Astrocyte (in vitro differentiated cells and primary cell): Measurements from ENCODE around the gene ATP5F1D. TPM values are rescaled to one million over a fixed set of nuclear protein-coding genes. Genes with fewer than 3 reads are reported as not detected.
A peak's percentile ranks its signal among the peaks of the same experiment; 100 is the strongest.

ENCODE experiments used
- DNase-seq: peaks from one replicate; pipeline ENCODE4 v3.0.0-alpha.2; 2010; ENCODE audit warnings: low read depth
- FAIRE-seq: peaks from 2 replicates; lab custom pipeline; 2011; peaks lifted over from hg19 to GRCh38; lab: Jason Lieb, UNC
- H2AFZ ChIP-seq: 2 replicates; pipeline ENCODE4 v1.6.0; 2012; ENCODE audit warnings: low read depth, low read length, inconsistent platforms
- H3K27ac ChIP-seq: 2 replicates; pipeline ENCODE4 v1.5.1; 2011; ENCODE audit warnings: low read depth, low read length, inconsistent platforms
- H3K27me3 ChIP-seq: 2 replicates; pipeline ENCODE4 v1.6.0; 2011; ENCODE audit warnings: low read length, inconsistent platforms; ENCODE audit not compliant: insufficient read depth
- H3K36me3 ChIP-seq: 2 replicates; pipeline ENCODE4 v1.5.1; 2011; ENCODE audit warnings: low read length, inconsistent platforms; ENCODE audit not compliant: insufficient read depth
- H3K4me1 ChIP-seq: 2 replicates; pipeline ENCODE4 v1.5.1; 2011; ENCODE audit warnings: low read length, inconsistent platforms; ENCODE audit not compliant: insufficient read depth
- H3K4me2 ChIP-seq: 2 replicates; pipeline ENCODE4 v1.6.0; 2012; ENCODE audit warnings: low read length, inconsistent platforms
- H3K4me3 ChIP-seq: 2 replicates; pipeline ENCODE4 v1.5.1; 2011; ENCODE audit warnings: low read depth, mild to moderate bottlenecking, low read length, inconsistent platforms; ENCODE audit not compliant: insufficient read depth
- H3K79me2 ChIP-seq: 2 replicates; pipeline ENCODE4 v1.6.0; 2012; ENCODE audit warnings: mild to moderate bottlenecking, low read length, inconsistent platforms; ENCODE audit not compliant: insufficient read depth
- H3K9ac ChIP-seq: 2 replicates; pipeline ENCODE4 v1.6.0; 2012; ENCODE audit warnings: mild to moderate bottlenecking, low read length, inconsistent platforms
- H3K9me3 ChIP-seq: 2 replicates; pipeline ENCODE4 v1.5.1; 2012; ENCODE audit warnings: low read depth, mild to moderate bottlenecking, low read length, inconsistent platforms; ENCODE audit not compliant: insufficient read depth
- H4K20me1 ChIP-seq: 2 replicates; pipeline ENCODE4 v1.6.0; 2012; ENCODE audit warnings: low read length, inconsistent platforms; ENCODE audit not compliant: insufficient read depth
- H3K27ac Mint-ChIP-seq: one replicate; pipeline ENCODE4 v1.8.0; 2021; ENCODE audit warnings: mild to moderate bottlenecking, mixed read lengths; ENCODE audit not compliant: unreplicated experiment
- H3K27me3 Mint-ChIP-seq: one replicate; pipeline ENCODE4 v1.8.0; 2021; ENCODE audit warnings: low read depth, mixed read lengths; ENCODE audit not compliant: unreplicated experiment
- H3K36me3 Mint-ChIP-seq: one replicate; pipeline ENCODE4 v1.8.0; 2021; ENCODE audit warnings: low read depth, mixed read lengths; ENCODE audit not compliant: unreplicated experiment
- H3K4me1 Mint-ChIP-seq: one replicate; pipeline ENCODE4 v1.8.0; 2021; ENCODE audit warnings: low read depth, mixed read lengths; ENCODE audit not compliant: unreplicated experiment
- H3K4me3 Mint-ChIP-seq: one replicate; pipeline ENCODE4 v1.8.0; 2021; ENCODE audit warnings: mild to moderate bottlenecking, moderate library complexity, mixed read lengths; ENCODE audit not compliant: unreplicated experiment
- H3K9me3 Mint-ChIP-seq: one replicate; pipeline ENCODE4 v1.8.0; 2021; ENCODE audit warnings: mild to moderate bottlenecking, mixed read lengths; ENCODE audit not compliant: unreplicated experiment
- CTCF ChIP-seq: IDR thresholded peaks from 2 replicates; pipeline ENCODE4 v1.5.1; 2011; ENCODE audit warnings: low read depth, mild to moderate bottlenecking, inconsistent platforms, low read length, moderate library complexity; ENCODE audit not compliant: insufficient read depth
- EZH2 ChIP-seq: IDR thresholded peaks from 2 replicates; pipeline ENCODE4 v1.6.1; 2012; ENCODE audit warnings: mild to moderate bottlenecking, low read length, inconsistent platforms; ENCODE audit not compliant: insufficient read depth
- total RNA-seq: library from RNA; stranded (reverse); gene quantifications from 2 replicates; pipeline ENCODE4 v1.2.1, GENCODE V29; 2021

Gene ATP5F1D
- total RNA-seq, 1 donor from 2014 or later: 154 TPM

GRCh38 chr19:1263188-1263587 lies 21.6 kb downstream of the ATP5F1D start:
- Mint-ChIP-seq H3K27ac (peak overlapping the region; percentile 20), H3K4me1 (peaks cover 26% of the 10 kb centered on the region), H3K9me3 (no peaks in the 10 kb centered on the region), H3K4me3 (peak overlapping the region; percentile 68), H3K36me3 (peaks cover 1% of the 10 kb centered on the region), H3K27me3 (no peaks in the 10 kb centered on the region)
- H2AFZ ChIP-seq: no peak overlapping the region
- no peak for DNase-seq
- no peaks in the 10 kb centered on the region for H3K79me2 ChIP-seq
- no peaks in the 10 kb centered on the region for H3K27me3 ChIP-seq
- FAIRE-seq: no peak
- H3K4me2 ChIP-seq: peak overlapping the region; percentile 96
- no peak overlapping the region for H3K9ac ChIP-seq
- H4K20me1 ChIP-seq: peaks cover 19% of the 10 kb centered on the region
- no peaks in the 10 kb centered on the region for H3K36me3 ChIP-seq
- H3K4me3 ChIP-seq: no peak overlapping the region
- peaks cover 70% of the 10 kb centered on the region for H3K4me1 ChIP-seq
- no peak overlapping the region for H3K27ac ChIP-seq
- TF ChIP-seq CTCF: no peak
- no peak for TF ChIP-seq EZH2
- H3K9me3 ChIP-seq: no peaks in the 10 kb centered on the region

GRCh38 chr19:1264801-1265614 lies 23.5 kb downstream of the ATP5F1D start:
- Histone ChIP-seq H3K9ac (peak overlapping the region; percentile 61), H3K27me3 (no peaks in the 10 kb centered on the region), H3K79me2 (peaks cover 6% of the 10 kb centered on the region), H3K4me1 (peaks cover 66% of the 10 kb centered on the region), H3K27ac (peak overlapping the region; percentile 67), H2AFZ (no peak overlapping the region), H3K9me3 (no peaks in the 10 kb centered on the region), H3K36me3 (no peaks in the 10 kb centered on the region), H4K20me1 (peaks cover 11% of the 10 kb centered on the region), H3K4me3 (no peak overlapping the region), H3K4me2 (peak overlapping the region; percentile 68)
- no peaks in the 10 kb centered on the region for H3K27me3 Mint-ChIP-seq
- DNase-seq (peak; percentile 76), FAIRE-seq (no peak)
- peaks cover 1% of the 10 kb centered on the region for H3K36me3 Mint-ChIP-seq
- H3K4me1 Mint-ChIP-seq: peaks cover 27% of the 10 kb centered on the region
- TF ChIP-seq CTCF (no peak), EZH2 (no peak)
- peak overlapping the region; percentile 45 for H3K4me3 Mint-ChIP-seq
- H3K9me3 Mint-ChIP-seq: no peaks in the 10 kb centered on the region
- peak overlapping the region; percentile 92 for H3K27ac Mint-ChIP-seq

GRCh38 chr19:1265615-1266128 lies 24.1 kb downstream of the ATP5F1D start:
- Histone ChIP-seq H3K27ac (peak overlapping the region; percentile 75), H3K9me3 (no peaks in the 10 kb centered on the region), H4K20me1 (peaks cover 16% of the 10 kb centered on the region), H3K4me3 (peak overlapping the region; percentile 53), H3K4me1 (peaks cover 67% of the 10 kb centered on the region), H3K9ac (peak overlapping the region; percentile 75), H3K4me2 (peak overlapping the region; percentile 93), H3K27me3 (no peaks in the 10 kb centered on the region), H3K79me2 (peaks cover 13% of the 10 kb centered on the region), H3K36me3 (no peaks in the 10 kb centered on the region), H2AFZ (no peak overlapping the region)
- FAIRE-seq: no peak
- H3K9me3 Mint-ChIP-seq: no peaks in the 10 kb centered on the region
- peak overlapping the region; percentile 92 for H3K27ac Mint-ChIP-seq
- H3K36me3 Mint-ChIP-seq: peaks cover 1% of the 10 kb centered on the region
- H3K4me1 Mint-ChIP-seq: peaks cover 28% of the 10 kb centered on the region
- TF ChIP-seq CTCF (no peak), EZH2 (no peak)
- H3K27me3 Mint-ChIP-seq: no peaks in the 10 kb centered on the region
- H3K4me3 Mint-ChIP-seq: peak overlapping the region; percentile 72
- DNase-seq: peak; percentile 62
